ENCODE data around the gene JCHAIN. TPM values are rescaled to one million over a fixed set of nuclear protein-coding genes. Genes with fewer than 3 reads are reported as not detected.
"Not testable (repeated sequence)": the region's sequence is repeated elsewhere in the genome, so short reads cannot be mapped to it uniquely, and the experiment has no call there.

The JCHAIN gene
- total RNA-seq, 1 experiment from 2014 or later: not detected

- in situ Hi-C loops (cut with HindIII; ENCODE audit: low pct_unique_long_range_greater_than_20kb, low sequenced_read_pairs): not testable (repeated sequence)
Observed at GRCh38 chr4:70661309-70661922, 4.9 kb downstream of the JCHAIN start.

GRCh38 chr4:70660106-70660505 is 6.2 kb downstream of the JCHAIN start:
- in situ Hi-C loops (cut with HindIII; ENCODE audit: low pct_unique_long_range_greater_than_20kb, low sequenced_read_pairs): no loop called here
- DNase-seq (ENCODE audit: low read depth, low spot score): no peak

More at GRCh38 chr4:70661309-70661922, 4.9 kb downstream of the JCHAIN start:
- not testable (repeated sequence) for DNase-seq (ENCODE audit: low read depth, low spot score)

- in situ Hi-C loops (cut with HindIII; ENCODE audit: low pct_unique_long_range_greater_than_20kb, low sequenced_read_pairs): no loop called here
- no peak for DNase-seq (ENCODE audit: low read depth, low spot score)
Observed at GRCh38 chr4:70658418-70658817, 7.9 kb downstream of the JCHAIN start.

- no peak for DNase-seq (ENCODE audit: low read depth, low spot score)
- in situ Hi-C loops (cut with HindIII; ENCODE audit: low pct_unique_long_range_greater_than_20kb, low sequenced_read_pairs): no loop called here
Observed at GRCh38 chr4:70657326-70657725, 9.0 kb downstream of the JCHAIN start.

GRCh38 chr4:70654605-70655011 is 11.7 kb downstream of the JCHAIN start:
- DNase-seq (ENCODE audit: low read depth, low spot score): no peak
- in situ Hi-C loops (cut with HindIII; ENCODE audit: low pct_unique_long_range_greater_than_20kb, low sequenced_read_pairs): no loop called here

- peak; percentile 45 for DNase-seq (ENCODE audit: low read depth, low spot score)
- in situ Hi-C loops (cut with HindIII; ENCODE audit: low pct_unique_long_range_greater_than_20kb, low sequenced_read_pairs): no loop called here
Observed at GRCh38 chr4:70651864-70652506, 14.3 kb downstream of the JCHAIN start.

- in situ Hi-C loops (cut with HindIII; ENCODE audit: low pct_unique_long_range_greater_than_20kb, low sequenced_read_pairs); DNase-seq (ENCODE audit: low read depth, low spot score): not testable (repeated sequence)
Observed at GRCh38 chr4:70650741-70651140, 15.6 kb downstream of the JCHAIN start.

- no peak for DNase-seq (ENCODE audit: low read depth, low spot score)
- in situ Hi-C loops (cut with HindIII; ENCODE audit: low pct_unique_long_range_greater_than_20kb, low sequenced_read_pairs): no loop called here
Observed at GRCh38 chr4:70640192-70640591, 26.1 kb downstream of the JCHAIN start.

GRCh38 chr4:70637239-70637913 is 28.9 kb downstream of the JCHAIN start:
- in situ Hi-C loops (cut with HindIII; ENCODE audit: low pct_unique_long_range_greater_than_20kb, low sequenced_read_pairs): no loop called here
- no peak for DNase-seq (ENCODE audit: low read depth, low spot score)

- no peak for DNase-seq (ENCODE audit: low read depth, low spot score)
- in situ Hi-C loops (cut with HindIII; ENCODE audit: low pct_unique_long_range_greater_than_20kb, low sequenced_read_pairs): no loop called here
Observed at GRCh38 chr4:70634482-70634881, 31.8 kb downstream of the JCHAIN start.

- in situ Hi-C loops (cut with HindIII; ENCODE audit: low pct_unique_long_range_greater_than_20kb, low sequenced_read_pairs): no loop called here
- DNase-seq (ENCODE audit: low read depth, low spot score): no peak
Observed at GRCh38 chr4:70632028-70632427, 34.3 kb downstream of the JCHAIN start.

- in situ Hi-C loops (cut with HindIII; ENCODE audit: low pct_unique_long_range_greater_than_20kb, low sequenced_read_pairs): no loop called here
- DNase-seq (ENCODE audit: low read depth, low spot score): no peak
Observed at GRCh38 chr4:70630162-70630561, 36.1 kb downstream of the JCHAIN start.

GRCh38 chr4:70629469-70630090 is 36.7 kb downstream of the JCHAIN start:
- in situ Hi-C loops (cut with HindIII; ENCODE audit: low pct_unique_long_range_greater_than_20kb, low sequenced_read_pairs): no loop called here
- no peak for DNase-seq (ENCODE audit: low read depth, low spot score)

GRCh38 chr4:70628444-70628843 is 37.9 kb downstream of the JCHAIN start, which contains the start of gene ENAM:
Gene ENAM (plus strand): TSS chr4:70628744. CDS start chr4:70629501, 757 bp downstream.
- in situ Hi-C loops (cut with HindIII; ENCODE audit: low pct_unique_long_range_greater_than_20kb, low sequenced_read_pairs): no loop called here
- no peak for DNase-seq (ENCODE audit: low read depth, low spot score)

GRCh38 chr4:70627620-70628019 is 38.7 kb downstream of the JCHAIN start:
- no peak for DNase-seq (ENCODE audit: low read depth, low spot score)
- in situ Hi-C loops (cut with HindIII; ENCODE audit: low pct_unique_long_range_greater_than_20kb, low sequenced_read_pairs): no loop called here

GRCh38 chr4:70624226-70624793 is 42.0 kb downstream of the JCHAIN start:
- in situ Hi-C loops (cut with HindIII; ENCODE audit: low pct_unique_long_range_greater_than_20kb, low sequenced_read_pairs): no loop called here
- DNase-seq (ENCODE audit: low read depth, low spot score): no peak

- no peak for DNase-seq (ENCODE audit: low read depth, low spot score)
- in situ Hi-C loops (cut with HindIII; ENCODE audit: low pct_unique_long_range_greater_than_20kb, low sequenced_read_pairs): no loop called here
Observed at GRCh38 chr4:70623323-70623722, 43.0 kb downstream of the JCHAIN start.

GRCh38 chr4:70619778-70620177 is 46.5 kb downstream of the JCHAIN start:
- in situ Hi-C loops (cut with HindIII; ENCODE audit: low pct_unique_long_range_greater_than_20kb, low sequenced_read_pairs): no loop called here
- DNase-seq (ENCODE audit: low read depth, low spot score): no peak

Measured in SK-MEL-5 (cell line).